Measurements from ENCODE around the gene NPW. TPM values are rescaled to one million over a fixed set of nuclear protein-coding genes. Genes with fewer than 3 reads are reported as not detected.
A peak's percentile ranks its signal among the peaks of the same experiment; 100 is the strongest.

Gene NPW
- polyA plus RNA-seq, 1 donor (not counting 4 experiments of a cell fraction or from before 2014, with no cell fraction given): not detected

- Histone ChIP-seq H3K4me2 (ENCODE audit: control insufficient read depth, extremely low read depth, insufficient read depth, low read depth, low read length) (no peak overlapping the region), H3K9ac (ENCODE audit: control insufficient read depth, extremely low read depth, insufficient read depth, low read length) (no peak overlapping the region), H3K36me3 (ENCODE audit: control insufficient read depth in 2 of 2, extremely low read depth in 1 of 2, insufficient read depth in 2 of 2, low read length in 2 of 2) (peaks cover 9 to 27% of the 10 kb centered on the region in 2 experiments), H3K27me3 (ENCODE audit: control insufficient read depth, extremely low read depth, insufficient read depth, low read length) (peaks cover 34% of the 10 kb centered on the region), H3K4me3 (ENCODE audit: control insufficient read depth in 2 of 3, extremely low read depth in 1 of 3, insufficient read depth in 2 of 3, low read depth in 1 of 3, low read length in 3 of 3) (no peak overlapping the region), H3K79me2 (ENCODE audit: control insufficient read depth, insufficient read depth, low read length) (peaks cover 2% of the 10 kb centered on the region), H4K20me1 (ENCODE audit: control insufficient read depth, extremely low read depth, insufficient read depth, low read length) (no peaks in the 10 kb centered on the region), H2AFZ (ENCODE audit: control insufficient read depth, low read length) (no peak overlapping the region), H3K9me1 (ENCODE audit: control insufficient read depth, extremely low read depth, insufficient read depth, low read length) (peaks cover 2% of the 10 kb centered on the region), H3K9me3 (ENCODE audit: control insufficient read depth, low read depth, low read length) (no peaks in the 10 kb centered on the region), H3K27ac (ENCODE audit: control insufficient read depth, insufficient read depth, low read length) (no peak overlapping the region), H3K4me1 (ENCODE audit: control insufficient read depth, extremely low read depth, insufficient read depth, low read length) (peaks cover 38% of the 10 kb centered on the region)
- no peak for DNase-seq (ENCODE audit: low read depth, low spot score)
- dilution Hi-C loops (cut with MboI; ENCODE audit: extremely low pct_ligation_motif_present, low sequenced_read_pairs): no loop called here
- FAIRE-seq: no peak
- TF ChIP-seq CTCF (optimal IDR thresholded peaks at IDR 0.05 in 1 of 3, IDR thresholded peaks at IDR 0.05 in 1 of 3, conservative IDR thresholded peaks at IDR 0.05 in 1 of 3; ENCODE audit: extremely low read depth in 1 of 3, insufficient read depth in 2 of 3, low read length in 3 of 3) (no peak), EZH2 (IDR thresholded peaks at IDR 0.05; ENCODE audit: low read length) (no peak)
Measured at GRCh38 chr16:1982013-1982433, 37.6 kb upstream of the NPW start.

- H3K4me3 ChIP-seq (ENCODE audit: control insufficient read depth in 2 of 3, extremely low read depth in 1 of 3, insufficient read depth in 2 of 3, low read depth in 1 of 3, low read length in 3 of 3): no peak overlapping the region
- TF ChIP-seq EZH2 (IDR thresholded peaks at IDR 0.05; ENCODE audit: low read length): no peak
- no peak for TF ChIP-seq CTCF (optimal IDR thresholded peaks at IDR 0.05 in 1 of 3, IDR thresholded peaks at IDR 0.05 in 1 of 3, conservative IDR thresholded peaks at IDR 0.05 in 1 of 3; ENCODE audit: extremely low read depth in 1 of 3, insufficient read depth in 2 of 3, low read length in 3 of 3)
- no peaks in the 10 kb centered on the region for H3K9me3 ChIP-seq (ENCODE audit: control insufficient read depth, low read depth, low read length)
- H3K27ac ChIP-seq (ENCODE audit: control insufficient read depth, insufficient read depth, low read length): no peak overlapping the region
- H3K9me1 ChIP-seq (ENCODE audit: control insufficient read depth, extremely low read depth, insufficient read depth, low read length): peaks cover 2% of the 10 kb centered on the region
- H3K79me2 ChIP-seq (ENCODE audit: control insufficient read depth, insufficient read depth, low read length): peaks cover 2% of the 10 kb centered on the region
- H3K9ac ChIP-seq (ENCODE audit: control insufficient read depth, extremely low read depth, insufficient read depth, low read length): no peak overlapping the region
- peaks cover 34% of the 10 kb centered on the region for H3K27me3 ChIP-seq (ENCODE audit: control insufficient read depth, extremely low read depth, insufficient read depth, low read length)
- FAIRE-seq: no peak
- H2AFZ ChIP-seq (ENCODE audit: control insufficient read depth, low read length): no peak overlapping the region
- no peaks in the 10 kb centered on the region for H4K20me1 ChIP-seq (ENCODE audit: control insufficient read depth, extremely low read depth, insufficient read depth, low read length)
- H3K4me1 ChIP-seq (ENCODE audit: control insufficient read depth, extremely low read depth, insufficient read depth, low read length): peaks cover 38% of the 10 kb centered on the region
- dilution Hi-C loops (cut with MboI; ENCODE audit: extremely low pct_ligation_motif_present, low sequenced_read_pairs): no loop called here
- DNase-seq (ENCODE audit: low read depth, low spot score): no peak
- peak overlapping the region; percentile 92 for H3K4me2 ChIP-seq (ENCODE audit: control insufficient read depth, extremely low read depth, insufficient read depth, low read depth, low read length)
- peaks cover 7 to 21% of the 10 kb centered on the region in 2 experiments for H3K36me3 ChIP-seq (ENCODE audit: control insufficient read depth in 2 of 2, extremely low read depth in 1 of 2, insufficient read depth in 2 of 2, low read length in 2 of 2)
Measured at GRCh38 chr16:1982991-1983543, 36.5 kb upstream of the NPW start.

All from keratinocyte (primary cell).